Measurements from ENCODE around the gene ZNF17. TPM values are rescaled to one million over a fixed set of nuclear protein-coding genes. Genes with fewer than 3 reads are reported as not detected.

ZNF17 gene
- total and polyA plus RNA-seq, 2 of the 8 experiments (the other 6 are each of a cell fraction or from before 2014, with no cell fraction given): 3.8 to 10.2 TPM

DNA sequence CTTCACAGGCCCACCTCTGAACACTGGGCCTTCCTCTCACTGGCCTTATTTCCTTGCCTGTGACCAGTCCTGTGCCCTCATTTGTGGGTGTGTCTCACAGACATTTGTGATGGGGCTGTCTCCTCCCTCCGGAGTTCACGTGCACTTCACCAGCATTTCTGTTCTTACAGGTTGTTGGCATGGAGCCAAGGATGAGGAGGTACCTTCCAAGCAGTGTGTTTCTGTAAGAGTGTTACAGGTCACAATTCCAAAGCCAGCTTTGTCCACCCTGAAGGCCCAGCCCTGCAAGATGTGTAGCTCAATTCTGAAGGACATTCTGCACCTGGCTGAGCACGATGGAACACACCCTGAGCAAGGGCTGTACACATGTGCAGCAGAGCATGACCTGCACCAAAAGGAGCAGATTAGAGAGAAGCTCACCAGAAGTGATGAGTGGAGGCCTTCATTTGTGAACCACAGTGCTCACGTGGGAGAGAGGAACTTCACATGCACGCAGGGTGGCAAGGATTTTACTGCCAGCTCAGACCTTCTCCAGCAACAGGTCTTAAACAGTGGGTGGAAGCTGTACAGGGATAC, 32.2 kb downstream of the ZNF17 start:
- Histone ChIP-seq H3K36me3 (ENCODE audit: control insufficient read depth in 2 of 4, insufficient read depth in 4 of 4, low read length in 3 of 4) (peaks cover 5 to 32% (median 26%) of the 10 kb centered on the region in 4 experiments; a peak in 7 of 8 replicates), H3K4me3 (ENCODE audit: extremely low read depth in 1 of 4, insufficient read depth in 2 of 4, low read depth in 3 of 4, low read length in 4 of 4) (no peak overlapping the region), H3K4me1 (replicated peaks in 1 of 4; ENCODE audit: control insufficient read depth in 3 of 4, insufficient read depth in 4 of 4, low read length in 3 of 4) (no peaks in the 10 kb centered on the region), H4K8ac (ENCODE audit: extremely low read depth, insufficient read depth, low read length) (no peak overlapping the region), H3K56ac (replicated peaks; ENCODE audit: insufficient read length, low read depth, low read length) (no peak overlapping the region), H2BK120ac (replicated peaks; ENCODE audit: low read depth, low read length) (no peak overlapping the region), H3K9ac (replicated peaks in 1 of 4; ENCODE audit: extremely low read depth in 1 of 4, low read depth in 3 of 4, low read length in 3 of 4) (no peak overlapping the region), H4K91ac (replicated peaks; ENCODE audit: insufficient read length, low read length) (no peak overlapping the region), H2AFZ (ENCODE audit: low read length) (no peak overlapping the region), H2BK12ac (ENCODE audit: low read depth, low read length) (no peak overlapping the region), H2BK20ac (ENCODE audit: low read length) (no peak overlapping the region), H3K27me3 (replicated peaks in 1 of 4; ENCODE audit: control insufficient read depth in 3 of 4, extremely low read depth in 1 of 4, insufficient read depth in 3 of 4, low read length in 3 of 4) (no peaks in the 10 kb centered on the region), H3K23me2 (ENCODE audit: low read depth, low read length) (no peaks in the 10 kb centered on the region), H3K4me2 (ENCODE audit: insufficient read depth in 1 of 2, low read depth in 2 of 2, low read length in 2 of 2) (no peak overlapping the region), H4K20me1 (replicated peaks in 1 of 2; ENCODE audit: control insufficient read depth in 1 of 2, insufficient read depth in 2 of 2, low read length in 2 of 2) (peaks cover 0 to 9% of the 10 kb centered on the region in 2 experiments), H3K79me2 (ENCODE audit: control insufficient read depth in 1 of 2, insufficient read depth in 2 of 2, low read length in 2 of 2) (peaks cover 18 to 47% of the 10 kb centered on the region in 2 experiments), H3K4ac (replicated peaks; ENCODE audit: insufficient read length, low read depth, low read length) (no peak overlapping the region), H2AK5ac (ENCODE audit: low read depth, low read length) (no peak overlapping the region), H3K9me3 (ENCODE audit: insufficient read depth in 2 of 2, low read depth in 1 of 2, low read length in 1 of 2) (peaks cover 0 to 4% of the 10 kb centered on the region in 2 experiments; a peak in 1 of 4 replicates), H3K14ac (ENCODE audit: insufficient read length) (no peak overlapping the region), H2BK5ac (ENCODE audit: low read depth, low read length) (no peak overlapping the region), H3K79me1 (ENCODE audit: low read depth, low read length) (peaks cover 22% of the 10 kb centered on the region), H3K23ac (ENCODE audit: insufficient read length) (no peak overlapping the region), H3K18ac (ENCODE audit: extremely low read depth, low read length) (no peak overlapping the region), H3K27ac (ENCODE audit: low read depth, low read length) (no peak overlapping the region), H4K5ac (ENCODE audit: insufficient read length, low read depth, low read length) (no peak overlapping the region), H2BK15ac (ENCODE audit: low read length) (no peak overlapping the region)
- TF ChIP-seq, protein P1, sequence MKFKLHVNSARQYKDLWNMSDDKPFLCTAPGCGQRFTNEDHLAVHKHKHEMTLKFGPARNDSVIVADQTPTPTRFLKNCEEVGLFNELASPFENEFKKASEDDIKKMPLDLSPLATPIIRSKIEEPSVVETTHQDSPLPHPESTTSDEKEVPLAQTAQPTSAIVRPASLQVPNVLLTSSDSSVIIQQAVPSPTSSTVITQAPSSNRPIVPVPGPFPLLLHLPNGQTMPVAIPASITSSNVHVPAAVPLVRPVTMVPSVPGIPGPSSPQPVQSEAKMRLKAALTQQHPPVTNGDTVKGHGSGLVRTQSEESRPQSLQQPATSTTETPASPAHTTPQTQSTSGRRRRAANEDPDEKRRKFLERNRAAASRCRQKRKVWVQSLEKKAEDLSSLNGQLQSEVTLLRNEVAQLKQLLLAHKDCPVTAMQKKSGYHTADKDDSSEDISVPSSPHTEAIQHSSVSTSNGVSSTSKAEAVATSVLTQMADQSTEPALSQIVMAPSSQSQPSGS (IDR thresholded peaks at IDR 0.05; ENCODE audit: low read length): no peak
- TF ChIP-seq KDM5A (IDR thresholded peaks at IDR 0.05; ENCODE audit: low read length): no peak
- TF ChIP-seq CTCF (IDR thresholded peaks at IDR 0.05; ENCODE audit: control extremely low read depth in 1 of 3, insufficient read depth in 1 of 3, low read depth in 1 of 3, low read length in 3 of 3): no peak
- no peak for TF ChIP-seq POU5F1 (IDR thresholded peaks at IDR 0.05; ENCODE audit: low read depth, low read length)
- ChIA-PET CTCF (ENCODE audit: partially characterized antibody) (no interaction called here), POLR2A (ENCODE audit: partially characterized antibody) (interaction anchor here (0.9 to 6.3 kb wide), 3 partner anchors 8 to 16 kb away, joined by 3 to 43 read pairs (median 3); partner anchors contain the start of genes VN1R1 and ZNF749)
- DNase-seq (ENCODE audit: low read depth in 1 of 2, low spot score in 2 of 2): no peak
- no peak for FAIRE-seq
- WGBS, 2 experiments (ENCODE audit: extremely low coverage in 1 of 2, insufficient coverage in 1 of 2, insufficient read length in 1 of 2, insufficient replicate concordance in 2 of 2, low coverage in 1 of 2, low lambda C conversion rate in 2 of 2, missing lambda C conversion rate in 1 of 2): 79% methylated on average over 5 of the region's 5 CpGs; no CpG with 5 or more reads in 1 of the 2 experiments
